Epithelial cell of proximal tubule (primary cell): ENCODE results near the gene FGF18. TPM values are rescaled to one million over a fixed set of nuclear protein-coding genes. Genes with fewer than 3 reads are reported as not detected.
"Not testable (repeated sequence)": the region's sequence is repeated elsewhere in the genome, so short reads cannot be mapped to it uniquely, and the experiment has no call there.

Experiments used
- DNase-seq: peaks from one replicate; pipeline ENCODE4 v3.0.0-alpha.2; 2011; ENCODE audit warnings: low read depth
- H3K4me3 ChIP-seq: 2 replicates; pipeline ENCODE4 v1.5.1; 2011; ENCODE audit warnings: low read depth, mild to moderate bottlenecking, low read length
- total RNA-seq: library from RNA; depleted of rRNA; stranded (reverse); fragments of >200 nt; gene quantifications from 2 replicates; pipeline ENCODE4 v1.2.3, GENCODE V29; 2015
- TF ChIP-seq, protein P1 (sequence below): conservative IDR thresholded peaks from 2 replicates; pipeline ENCODE4 v1.5.1; 2012; ENCODE audit warnings: low read depth, mild to moderate bottlenecking, low read length

Gene FGF18
- total RNA-seq, 1 donor from 2014 or later: not detected

DNA sequence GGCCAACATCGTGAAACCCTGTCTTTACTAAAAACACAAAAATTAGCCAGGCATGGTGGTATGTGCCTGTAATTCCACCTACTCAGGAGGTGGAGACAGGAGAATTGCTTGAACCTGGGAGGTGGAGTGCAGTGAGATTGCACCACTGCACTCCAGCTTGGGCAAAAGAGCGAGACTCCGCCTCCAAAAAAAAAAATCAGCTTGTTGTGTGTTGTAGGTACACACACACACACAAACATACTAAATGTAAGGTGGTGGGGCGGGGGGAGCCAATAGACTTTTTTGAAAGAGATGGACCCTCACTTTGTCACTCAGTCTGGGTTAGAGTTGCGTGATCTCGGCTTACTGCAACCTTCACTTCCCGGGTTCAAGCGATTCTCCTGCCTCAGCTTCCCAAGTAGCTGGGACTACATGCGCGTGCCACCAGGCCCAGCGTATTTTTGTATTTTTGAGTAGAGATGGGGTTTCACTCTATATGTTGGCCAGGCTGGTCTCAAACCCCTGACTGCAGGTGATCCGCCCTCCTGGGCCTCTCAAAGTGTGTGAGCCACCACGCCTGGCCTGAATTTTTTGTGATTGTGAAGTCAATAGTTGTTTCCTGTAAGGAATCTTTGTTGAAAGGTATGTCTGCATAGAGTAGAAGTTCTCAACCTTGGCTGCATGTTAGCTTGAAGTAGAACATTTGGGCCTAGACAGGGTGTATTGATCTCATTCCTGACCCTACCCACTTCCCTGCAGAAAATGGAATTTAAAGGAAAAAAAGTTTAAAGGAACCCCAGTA lies 18.1 kb upstream of the FGF18 start:
- TF ChIP-seq, protein P1, sequence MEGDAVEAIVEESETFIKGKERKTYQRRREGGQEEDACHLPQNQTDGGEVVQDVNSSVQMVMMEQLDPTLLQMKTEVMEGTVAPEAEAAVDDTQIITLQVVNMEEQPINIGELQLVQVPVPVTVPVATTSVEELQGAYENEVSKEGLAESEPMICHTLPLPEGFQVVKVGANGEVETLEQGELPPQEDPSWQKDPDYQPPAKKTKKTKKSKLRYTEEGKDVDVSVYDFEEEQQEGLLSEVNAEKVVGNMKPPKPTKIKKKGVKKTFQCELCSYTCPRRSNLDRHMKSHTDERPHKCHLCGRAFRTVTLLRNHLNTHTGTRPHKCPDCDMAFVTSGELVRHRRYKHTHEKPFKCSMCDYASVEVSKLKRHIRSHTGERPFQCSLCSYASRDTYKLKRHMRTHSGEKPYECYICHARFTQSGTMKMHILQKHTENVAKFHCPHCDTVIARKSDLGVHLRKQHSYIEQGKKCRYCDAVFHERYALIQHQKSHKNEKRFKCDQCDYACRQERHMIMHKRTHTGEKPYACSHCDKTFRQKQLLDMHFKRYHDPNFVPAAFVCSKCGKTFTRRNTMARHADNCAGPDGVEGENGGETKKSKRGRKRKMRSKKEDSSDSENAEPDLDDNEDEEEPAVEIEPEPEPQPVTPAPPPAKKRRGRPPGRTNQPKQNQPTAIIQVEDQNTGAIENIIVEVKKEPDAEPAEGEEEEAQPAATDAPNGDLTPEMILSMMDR: no peak
- no peak for DNase-seq
- no peak overlapping the region for H3K4me3 ChIP-seq

DNA sequence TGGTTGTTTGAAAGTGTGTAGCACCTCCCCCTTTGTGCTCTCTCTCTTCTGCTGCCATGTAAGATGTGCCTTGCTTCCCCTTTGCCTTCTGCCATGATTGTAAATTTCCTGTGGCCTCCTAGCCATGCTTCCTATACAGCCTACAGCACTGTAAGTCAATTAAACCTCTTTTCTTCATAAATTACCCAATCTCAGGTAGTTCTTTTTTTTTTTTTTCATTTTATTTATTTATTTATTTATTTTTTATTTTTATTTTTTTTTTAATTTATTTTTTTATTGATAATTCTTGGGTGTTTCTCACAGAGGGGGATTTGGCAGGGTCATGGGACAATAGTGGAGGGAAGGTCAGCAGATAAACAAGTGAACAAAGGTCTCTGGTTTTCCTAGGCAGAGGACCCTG lies 16.7 kb upstream of the FGF18 start:
- not testable (repeated sequence) for DNase-seq, H3K4me3 ChIP-seq

DNA sequence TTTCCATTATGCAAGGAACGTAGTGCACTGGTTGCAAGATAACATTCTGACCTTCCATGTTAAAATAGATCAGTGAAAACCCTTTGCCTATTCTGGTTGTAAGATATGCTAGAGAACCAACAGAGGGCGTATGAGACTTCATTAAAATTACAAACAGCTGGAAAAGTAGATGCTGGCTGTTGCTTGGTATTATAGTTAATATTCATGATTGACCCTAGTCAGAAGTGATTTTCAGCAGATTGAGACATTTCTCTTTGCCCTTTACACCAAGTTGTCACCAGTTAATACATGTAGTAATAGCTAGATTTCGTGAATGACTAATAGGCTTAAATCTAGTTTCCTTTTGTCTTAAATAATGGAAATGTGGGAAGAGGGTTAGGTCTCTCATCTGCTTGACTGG lies 13.8 kb upstream of the FGF18 start:
- TF ChIP-seq, protein P1: peak; percentile 46
- no peak overlapping the region for H3K4me3 ChIP-seq
- no peak for DNase-seq

DNA sequence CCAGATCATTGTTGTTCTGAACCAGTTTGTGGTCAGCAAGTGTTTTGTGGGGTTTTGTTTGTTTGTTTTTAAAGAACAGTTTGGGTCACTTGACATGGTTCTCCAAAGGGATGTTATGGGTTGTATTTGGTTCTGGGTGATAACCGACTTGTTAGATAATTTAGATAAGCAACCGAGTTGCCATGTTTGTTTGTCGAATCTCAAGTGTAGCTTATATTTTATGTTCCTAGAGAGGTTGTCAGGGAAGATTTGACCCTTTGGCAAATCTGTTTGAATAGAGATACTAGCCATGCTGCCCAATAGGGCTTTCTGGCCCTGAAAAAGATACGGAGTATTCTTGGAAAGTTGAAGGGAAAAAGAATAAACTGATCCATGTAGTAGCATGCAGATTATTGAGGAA lies 12.2 kb upstream of the FGF18 start:
- H3K4me3 ChIP-seq: no peak overlapping the region
- DNase-seq: no peak
- TF ChIP-seq, protein P1: no peak

DNA sequence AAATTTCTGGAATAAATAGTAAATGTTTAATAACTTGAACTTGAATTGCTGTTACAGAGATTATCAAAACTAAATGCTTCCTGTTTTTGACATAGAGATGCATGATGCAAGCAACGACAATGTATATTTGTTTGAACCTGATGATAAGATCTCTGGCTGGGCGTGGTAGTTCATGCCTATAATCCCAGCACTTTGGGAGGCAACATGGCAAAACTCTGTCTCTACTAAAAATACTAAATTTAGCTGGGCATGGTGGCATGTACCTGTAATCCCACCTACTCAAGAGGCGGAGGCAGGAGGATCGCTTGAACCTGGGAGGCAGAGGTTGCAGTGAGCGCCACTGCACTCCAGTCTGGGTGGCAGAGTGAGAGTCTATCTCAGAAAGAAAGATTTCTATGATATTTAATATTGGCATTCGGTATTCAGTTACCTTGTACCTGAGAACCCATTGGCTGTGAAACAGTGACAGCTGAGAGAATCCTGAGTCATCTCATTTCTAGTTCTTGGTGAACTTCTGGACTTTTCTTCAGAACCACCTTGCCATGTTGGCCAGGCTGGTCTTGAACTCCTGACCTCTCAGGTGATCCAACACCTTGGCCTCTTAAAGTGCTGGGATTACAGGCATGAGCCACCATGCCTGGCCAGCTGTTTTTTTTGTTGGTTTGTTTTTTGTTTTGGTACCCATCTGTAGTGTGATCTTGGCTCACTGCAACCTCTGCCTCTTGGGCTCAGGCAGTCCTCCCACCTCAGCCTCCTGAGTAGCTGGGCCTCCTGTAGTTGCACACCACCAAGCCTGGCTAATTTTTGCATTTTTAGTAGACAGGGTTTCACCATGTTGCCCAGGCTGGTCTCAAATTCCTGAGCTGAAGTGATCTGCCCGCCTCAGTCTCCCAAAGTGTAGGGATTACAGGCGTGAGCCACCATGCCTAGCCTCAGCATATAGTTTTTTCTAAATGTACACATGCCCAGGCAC lies 10.0 kb upstream of the FGF18 start:
- no peak for DNase-seq
- TF ChIP-seq, protein P1: no peak
- H3K4me3 ChIP-seq: no peak overlapping the region

DNA sequence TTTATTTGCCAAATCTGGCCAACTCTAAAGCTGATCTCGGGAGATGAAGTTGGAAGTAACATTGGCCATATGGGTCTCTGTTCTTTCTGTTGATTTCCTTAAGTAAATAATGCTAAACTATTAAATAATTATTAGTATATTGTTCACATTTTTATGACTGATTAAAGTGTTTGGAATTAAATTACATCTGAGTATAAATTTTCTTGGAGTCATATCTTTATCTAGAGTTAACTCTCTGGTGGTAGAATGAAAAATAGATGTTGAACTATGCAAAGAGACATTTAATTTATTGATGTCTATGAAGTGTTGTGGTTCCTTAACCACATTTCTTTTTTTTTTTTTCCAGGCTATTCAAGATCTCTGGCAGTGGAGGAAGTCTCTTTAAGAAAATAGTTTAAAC lies 9.3 kb upstream of the FGF18 start:
- TF ChIP-seq, protein P1: no peak
- DNase-seq: no peak
- no peak overlapping the region for H3K4me3 ChIP-seq

DNA sequence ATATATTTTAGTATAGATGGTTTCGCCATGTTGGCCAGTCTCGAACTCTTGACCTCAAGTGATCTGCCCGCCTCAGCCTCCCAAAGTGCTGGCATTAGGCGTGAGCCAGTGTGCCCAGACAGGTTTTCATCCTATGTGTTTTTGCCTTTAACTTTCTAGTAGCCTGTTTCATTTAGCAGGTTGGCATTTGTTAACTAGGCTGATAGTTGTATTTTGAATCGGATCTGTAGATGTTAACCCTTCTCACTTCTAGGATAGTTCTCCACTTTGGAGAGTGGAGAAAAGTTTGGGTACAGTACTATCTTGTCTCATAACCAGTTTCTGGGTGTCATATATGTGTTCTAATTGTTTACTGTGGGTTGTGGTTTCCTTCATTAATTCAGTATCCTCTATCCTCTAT lies 7.3 kb upstream of the FGF18 start:
- TF ChIP-seq, protein P1: no peak
- no peak overlapping the region for H3K4me3 ChIP-seq
- DNase-seq: no peak
